SU-DHL-6 (cell line): ENCODE results near the gene FOXN3.

Experiments
- H2AFZ ChIP-seq: fragments of 200-600 bp; sonication (generic); 2 replicates; pipeline ENCODE4 v1.6.1; 2014; ENCODE audit warnings: low read depth, mild to moderate bottlenecking, moderate library complexity, mixed read lengths, antibody characterized with exemption, low read length; ENCODE audit not compliant: severe bottlenecking
- H3F3A ChIP-seq: fragments of 200-600 bp; shearing (Covaris generic); 2 replicates; pipeline ENCODE4 v1.6.0; 2016; ENCODE audit warnings: antibody characterized with exemption, mild to moderate bottlenecking; ENCODE audit not compliant: insufficient read depth
- H3K27ac ChIP-seq: fragments of 200-600 bp; sonication (generic); 2 replicates; pipeline ENCODE4 v1.5.1; 2016; ENCODE audit warnings: low read depth, mild to moderate bottlenecking, low read length, moderate library complexity, mixed read lengths
- H3K27me3 ChIP-seq: fragments of 200-600 bp; sonication (generic), shearing (Covaris generic); 2 replicates; pipeline ENCODE4 v1.6.0; 2014; ENCODE audit warnings: mild to moderate bottlenecking, low read length
- H3K36me3 ChIP-seq: fragments of 200-600 bp; sonication (generic); 2 replicates; pipeline ENCODE4 v1.6.1; 2014; ENCODE audit warnings: mild to moderate bottlenecking, low read length, mixed read lengths
- H3K4me2 ChIP-seq: fragments of 300-600, 200-600 bp; shearing (Covaris generic), sonication (generic); 2 replicates; pipeline ENCODE4 v1.6.0; 2014; ENCODE audit warnings: low read length, low read depth, mild to moderate bottlenecking; ENCODE audit not compliant: poor library complexity, severe bottlenecking
- H3K4me3 ChIP-seq: fragments of 200-600 bp; sonication (generic); 2 replicates; pipeline ENCODE4 v1.5.1; 2014; ENCODE audit warnings: antibody characterized with exemption, low read length, mild to moderate bottlenecking, mixed read lengths; ENCODE audit not compliant: insufficient read depth, poor library complexity, severe bottlenecking
- H3K79me2 ChIP-seq: fragments of 200-600 bp; sonication (generic); 2 replicates; pipeline ENCODE4 v1.6.1; 2014; ENCODE audit warnings: mild to moderate bottlenecking, low read length, moderate library complexity; ENCODE audit not compliant: insufficient read depth
- H3K9ac ChIP-seq: fragments of 200-600 bp; sonication (generic); 2 replicates; pipeline ENCODE4 v1.7.0; 2014; ENCODE audit warnings: mild to moderate bottlenecking, low read length
- H3K9me2 ChIP-seq: fragments of 200-600 bp; sonication (generic); replicated peaks from 2 replicates; pipeline ENCODE4 v1.6.1; 2014; ENCODE audit warnings: low read length; ENCODE audit not compliant: insufficient read depth
- H3K9me3 ChIP-seq: fragments of 200-600 bp; sonication (generic); 2 replicates; pipeline ENCODE4 v1.6.1; 2014; ENCODE audit warnings: low read length, mixed read lengths; ENCODE audit not compliant: insufficient read depth
- H4K20me1 ChIP-seq: fragments of 200-600 bp; sonication (generic); 2 replicates; pipeline ENCODE4 v1.6.1; 2014; ENCODE audit warnings: low read depth, mild to moderate bottlenecking, antibody characterized with exemption, low read length, moderate library complexity, mixed read lengths
- CTCF ChIP-seq: fragments of 200-600 bp; sonication (generic); IDR thresholded peaks from one replicate; pipeline ENCODE4 v1.5.1; 2017; ENCODE audit warnings: antibody characterized with exemption, mild to moderate bottlenecking, low read length, moderate library complexity; ENCODE audit not compliant: insufficient read depth, poor library complexity, severe bottlenecking
- EZH2phosphoT487 ChIP-seq: fragments of 200-600 bp; sonication (generic), shearing (Covaris generic); conservative IDR thresholded peaks from 2 replicates; pipeline ENCODE4 v1.6.1; 2018; ENCODE audit warnings: mild to moderate bottlenecking, antibody characterized with exemption, low read length, moderate library complexity, mixed read lengths

FOXN3 gene

GRCh38 chr14:89377544-89377943 is 39.5 kb downstream of the FOXN3 start:
- Histone ChIP-seq H3K9ac (0 out of 2 replicates have a peak overlapping the region, but pooled peaks have one; percentile 7), H3F3A (peaks cover 15% of the 10 kb centered on the region), H4K20me1 (no peaks in the 10 kb centered on the region), H3K9me3 (peaks cover 10% of the 10 kb centered on the region; the same call in 1 of the 2 replicates), H2AFZ (no peak overlapping the region), H3K79me2 (peaks cover 98% of the 10 kb centered on the region), H3K36me3 (peaks cover 20% of the 10 kb centered on the region), H3K4me2 (peak overlapping the region; percentile 29), H3K4me3 (no peak overlapping the region), H3K27ac (peak overlapping the region; percentile 63), H3K27me3 (no peaks in the 10 kb centered on the region), H3K9me2 (no peaks in the 10 kb centered on the region)
- TF ChIP-seq CTCF: no peak
- no peak for TF ChIP-seq EZH2phosphoT487

- Histone ChIP-seq H3K4me3 (no peak overlapping the region), H3K9me3 (peaks cover 2% of the 10 kb centered on the region; the same call in 1 of the 2 replicates), H3K9me2 (no peaks in the 10 kb centered on the region), H2AFZ (no peak overlapping the region), H4K20me1 (no peaks in the 10 kb centered on the region), H3K9ac (no peak overlapping the region), H3K36me3 (peaks cover 12% of the 10 kb centered on the region), H3K27ac (no peak overlapping the region; the same call in 1 of the 2 replicates), H3K79me2 (peaks cover 98% of the 10 kb centered on the region), H3K27me3 (no peaks in the 10 kb centered on the region), H3K4me2 (peak overlapping the region; percentile 14), H3F3A (peaks cover 13% of the 10 kb centered on the region; the same call in 1 of the 2 replicates)
- TF ChIP-seq CTCF (no peak), EZH2phosphoT487 (no peak)
Measured at GRCh38 chr14:89374908-89375307, 42.1 kb downstream of the FOXN3 start.

GRCh38 chr14:89373185-89373584 is 43.8 kb downstream of the FOXN3 start:
- Histone ChIP-seq H3K9ac (peak overlapping the region; percentile 0; the same call in 1 of the 2 replicates), H3K27ac (peak overlapping the region; percentile 41), H3K4me2 (peak overlapping the region; percentile 30), H2AFZ (no peak overlapping the region), H3K79me2 (peaks cover 98% of the 10 kb centered on the region), H3K36me3 (peaks cover 10% of the 10 kb centered on the region; the same call in 1 of the 2 replicates), H3K9me3 (no peaks in the 10 kb centered on the region), H3F3A (peaks cover 13% of the 10 kb centered on the region; the same call in 1 of the 2 replicates), H3K9me2 (no peaks in the 10 kb centered on the region), H3K27me3 (no peaks in the 10 kb centered on the region), H4K20me1 (no peaks in the 10 kb centered on the region), H3K4me3 (no peak overlapping the region)
- no peak for TF ChIP-seq CTCF
- no peak for TF ChIP-seq EZH2phosphoT487
